Spinal cord (tissue), 10 donors: ENCODE data around the gene EPB41. TPM values are rescaled to one million over a fixed set of nuclear protein-coding genes. Genes with fewer than 3 reads are reported as not detected.
A peak's percentile ranks its signal among the peaks of the same experiment; 100 is the strongest.
"Not testable (repeated sequence)": the region's sequence is repeated elsewhere in the genome, so short reads cannot be mapped to it uniquely, and the experiment has no call there.

ENCODE experiments used
- DNase-seq, 6 donors: peaks; one replicate each; pipeline versions ENCODE4 v3.0.0 to v3.0.0-alpha.2; 2013 to 2015; ENCODE audit warnings: low spot score in 6 of 6, low read depth in 4 of 6
- H3K27ac ChIP-seq: one replicate; pipeline ENCODE4 v1.5.1; 2013; ENCODE audit warnings: low read depth, low read length, control low read depth
- H3K27me3 ChIP-seq: one replicate; pipeline ENCODE4 v1.6.1; 2013; ENCODE audit warnings: low read length; ENCODE audit not compliant: control insufficient read depth, insufficient read depth
- H3K36me3 ChIP-seq: one replicate; pipeline ENCODE4 v1.6.1; 2013; ENCODE audit warnings: low read length; ENCODE audit not compliant: control insufficient read depth, insufficient read depth
- H3K4me1 ChIP-seq: one replicate; pipeline ENCODE4 v1.6.1; 2013; ENCODE audit warnings: low read length; ENCODE audit not compliant: control insufficient read depth, insufficient read depth
- H3K4me3 ChIP-seq: one replicate; pipeline ENCODE4 v1.5.1; 2013; ENCODE audit warnings: low read depth, low read length, control low read depth
- H3K9me3 ChIP-seq: one replicate; pipeline ENCODE4 v1.6.1; 2013; ENCODE audit warnings: low read length; ENCODE audit not compliant: control insufficient read depth, insufficient read depth
- WGBS: methylation state at CpG from one replicate; pipeline ENCODE4 v1.1.5; 2013; ENCODE audit warnings: missing lambda C conversion rate; ENCODE audit not compliant: insufficient coverage; 5-methylcytosine and 5-hydroxymethylcytosine counted together
- polyA plus RNA-seq, 2 donors: library from polyadenylated mRNA; unstranded; fragments of 120-200 nt; gene quantifications; one replicate each; pipeline ENCODE4 v1.2.1, GENCODE V29; 2013; ENCODE audit not compliant: insufficient read length in 2 of 2
- total RNA-seq, 2 donors: library from RNA; depleted of rRNA in 1 of 2; stranded (reverse); fragments of 120-200 nt in 1 of 2; fragments of >200 nt in 1 of 2; gene quantifications; one replicate each; pipeline versions ENCODE4 v1.2.3 to v1.2.4, GENCODE V29; 2013 to 2014
- donor health status: healthy.

The EPB41 gene
- total and polyA plus RNA-seq, 4 donors: 27.8 to 66.9 (median 41.1) TPM

DNA sequence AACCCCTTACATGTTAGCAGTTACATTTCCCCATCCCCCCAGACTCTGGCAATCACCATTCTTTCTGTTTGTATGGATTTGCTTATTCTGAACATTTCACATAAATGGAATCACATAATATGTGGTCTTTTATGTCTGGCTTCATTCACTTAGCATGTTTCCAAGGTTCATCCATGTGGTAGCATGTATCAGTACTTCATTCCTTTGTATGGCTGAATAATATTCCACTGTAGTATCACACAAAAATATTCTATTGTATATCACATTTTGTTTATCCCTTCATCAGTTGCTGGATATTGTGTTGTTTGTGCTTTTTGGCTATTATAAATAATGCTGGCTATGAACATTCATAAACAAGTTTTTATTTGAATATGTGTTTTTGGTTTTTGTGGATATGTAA lies 22.2 kb downstream of the EPB41 start:
- Histone ChIP-seq H3K36me3 (no peaks in the 10 kb centered on the region), H3K4me1 (no peaks in the 10 kb centered on the region), H3K27ac (no peak overlapping the region), H3K9me3 (no peaks in the 10 kb centered on the region), H3K27me3 (no peaks in the 10 kb centered on the region), H3K4me3 (no peak overlapping the region)
- DNase-seq: no peak

DNA sequence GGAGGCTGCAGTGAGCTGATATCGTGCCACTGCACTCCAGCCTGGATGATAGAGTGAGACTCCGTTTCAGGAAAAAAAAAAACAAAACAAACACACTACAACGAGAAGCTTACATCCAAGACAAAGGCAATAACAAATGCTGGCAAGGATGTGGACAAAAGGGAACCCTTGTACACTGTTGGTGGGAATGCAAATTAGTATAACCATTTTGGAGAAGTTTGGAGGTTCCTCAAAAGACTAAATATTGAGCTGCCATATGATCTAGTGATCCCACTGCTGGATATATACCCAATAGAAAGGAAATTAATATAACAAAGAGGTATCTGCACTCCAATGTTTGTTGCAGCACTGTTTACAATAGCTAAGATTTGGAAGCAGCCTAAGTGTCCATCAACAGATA lies 29.2 kb downstream of the EPB41 start:
- DNase-seq, H3K27ac ChIP-seq, H3K4me1 ChIP-seq, H3K36me3 ChIP-seq, H3K27me3 ChIP-seq, H3K4me3 ChIP-seq, H3K9me3 ChIP-seq: not testable (repeated sequence)
- no CpG with 5 or more reads among the region's 3 CpGs for WGBS

DNA sequence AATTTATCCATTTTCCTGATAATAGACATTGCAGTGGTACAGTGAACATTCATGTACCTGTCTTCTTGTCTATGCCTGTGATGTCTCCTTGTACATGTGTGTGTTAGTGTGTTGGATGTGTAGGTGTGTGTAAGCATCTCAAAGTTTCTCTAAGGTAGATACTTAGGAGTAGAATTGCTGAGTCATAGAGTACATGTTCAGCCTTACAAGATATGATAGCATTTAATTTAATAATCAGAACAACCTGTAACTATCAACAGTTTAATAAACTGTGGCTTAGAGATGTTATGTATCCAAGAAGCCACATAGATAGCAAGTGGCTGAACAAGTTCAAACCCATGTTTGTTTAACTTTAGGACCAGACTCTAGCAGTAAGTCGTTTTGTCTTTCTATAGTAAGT lies 35.6 kb downstream of the EPB41 start:
- H3K9me3 ChIP-seq: no peaks in the 10 kb centered on the region
- no peak for DNase-seq
- no peaks in the 10 kb centered on the region for H3K27me3 ChIP-seq
- H3K4me1 ChIP-seq: no peaks in the 10 kb centered on the region
- H3K27ac ChIP-seq: no peak overlapping the region
- H3K36me3 ChIP-seq: no peaks in the 10 kb centered on the region
- H3K4me3 ChIP-seq: no peak overlapping the region
- no CpG with 5 or more reads among the region's 1 CpG for WGBS

DNA sequence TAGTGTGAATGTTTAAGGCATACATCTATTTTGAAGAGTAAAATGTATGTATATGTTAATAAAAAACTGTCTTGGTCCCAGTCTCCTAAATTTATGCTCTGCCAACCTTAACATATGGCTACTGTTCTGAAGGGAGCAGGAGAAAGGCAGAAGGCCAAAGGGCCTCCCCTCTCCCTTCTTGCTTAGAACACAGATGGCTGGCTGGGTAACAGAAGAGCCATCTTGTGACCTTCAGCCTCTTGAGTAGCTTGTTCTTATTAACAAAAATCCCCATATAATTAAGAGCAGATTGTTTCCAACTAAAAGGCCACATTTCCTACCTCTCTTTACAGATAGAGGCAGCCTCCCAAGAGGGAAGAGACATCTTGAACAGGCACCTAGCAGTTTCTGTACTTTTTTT lies 36.1 kb downstream of the EPB41 start:
- Histone ChIP-seq H3K27ac (no peak overlapping the region), H3K9me3 (no peaks in the 10 kb centered on the region), H3K4me1 (no peaks in the 10 kb centered on the region), H3K4me3 (no peak overlapping the region), H3K36me3 (no peaks in the 10 kb centered on the region), H3K27me3 (no peaks in the 10 kb centered on the region)
- DNase-seq: peak in 1 of 6 donors; percentile 26

DNA sequence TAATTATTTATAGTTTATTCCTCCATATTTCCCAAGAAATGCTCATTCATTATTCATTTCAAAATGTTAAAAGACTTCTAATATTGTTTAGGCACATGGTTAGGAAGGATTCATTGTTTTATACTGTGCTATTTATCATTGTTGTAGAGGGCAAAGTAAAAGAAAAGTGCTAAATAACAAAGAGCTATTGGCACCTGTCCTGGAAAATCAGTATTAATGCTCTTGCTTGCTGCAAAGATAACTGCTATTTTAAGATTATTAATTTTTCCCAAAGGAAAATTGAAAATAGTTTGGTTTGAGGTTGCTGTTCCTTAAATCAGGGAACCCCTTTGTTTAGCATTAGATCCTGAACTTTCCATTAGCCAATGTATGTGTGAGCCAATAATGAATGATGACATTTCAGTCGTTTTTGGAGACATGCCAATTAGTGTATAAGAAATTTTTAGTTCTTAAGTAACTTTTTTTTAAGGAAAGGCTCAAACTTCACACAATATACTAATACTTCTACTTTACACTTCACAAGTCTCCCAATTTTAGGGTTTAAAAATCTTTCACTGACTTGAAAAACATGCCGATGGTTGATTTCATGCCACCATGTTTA lies 39.9 kb downstream of the EPB41 start:
- Histone ChIP-seq H3K27ac (no peak overlapping the region), H3K9me3 (no peaks in the 10 kb centered on the region), H3K27me3 (no peaks in the 10 kb centered on the region), H3K4me3 (no peak overlapping the region), H3K4me1 (no peaks in the 10 kb centered on the region), H3K36me3 (no peaks in the 10 kb centered on the region)
- no CpG with 5 or more reads among the region's 2 CpGs for WGBS
- no peak for DNase-seq

DNA sequence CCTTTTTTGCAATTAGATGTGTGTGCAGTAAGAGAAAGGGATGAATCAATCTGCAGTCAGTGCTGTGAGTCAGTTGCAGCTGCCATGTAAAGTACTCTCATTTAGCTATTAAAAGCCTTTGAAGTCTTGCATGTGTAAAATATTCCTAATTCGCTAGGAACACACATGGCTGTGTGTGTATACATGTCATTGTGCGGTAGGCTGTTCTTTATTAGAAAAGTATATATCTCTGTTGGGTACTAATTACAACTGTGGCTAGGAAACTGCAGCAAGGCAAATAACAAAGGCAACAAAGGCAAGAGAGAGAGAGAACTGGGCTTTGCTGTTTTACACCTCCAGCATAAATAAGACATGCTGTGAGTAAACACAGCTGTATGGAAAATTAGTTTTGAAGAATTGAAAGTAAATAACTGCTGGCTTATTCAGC lies 41.7 kb downstream of the EPB41 start:
- Histone ChIP-seq H3K4me3 (no peak overlapping the region), H3K9me3 (no peaks in the 10 kb centered on the region), H3K27me3 (no peaks in the 10 kb centered on the region), H3K36me3 (no peaks in the 10 kb centered on the region), H3K27ac (no peak overlapping the region), H3K4me1 (no peaks in the 10 kb centered on the region)
- peak in 4 of 6 donors; percentile 5 to 76 (median 38) for DNase-seq
- no CpG with 5 or more reads among the region's 2 CpGs for WGBS

DNA sequence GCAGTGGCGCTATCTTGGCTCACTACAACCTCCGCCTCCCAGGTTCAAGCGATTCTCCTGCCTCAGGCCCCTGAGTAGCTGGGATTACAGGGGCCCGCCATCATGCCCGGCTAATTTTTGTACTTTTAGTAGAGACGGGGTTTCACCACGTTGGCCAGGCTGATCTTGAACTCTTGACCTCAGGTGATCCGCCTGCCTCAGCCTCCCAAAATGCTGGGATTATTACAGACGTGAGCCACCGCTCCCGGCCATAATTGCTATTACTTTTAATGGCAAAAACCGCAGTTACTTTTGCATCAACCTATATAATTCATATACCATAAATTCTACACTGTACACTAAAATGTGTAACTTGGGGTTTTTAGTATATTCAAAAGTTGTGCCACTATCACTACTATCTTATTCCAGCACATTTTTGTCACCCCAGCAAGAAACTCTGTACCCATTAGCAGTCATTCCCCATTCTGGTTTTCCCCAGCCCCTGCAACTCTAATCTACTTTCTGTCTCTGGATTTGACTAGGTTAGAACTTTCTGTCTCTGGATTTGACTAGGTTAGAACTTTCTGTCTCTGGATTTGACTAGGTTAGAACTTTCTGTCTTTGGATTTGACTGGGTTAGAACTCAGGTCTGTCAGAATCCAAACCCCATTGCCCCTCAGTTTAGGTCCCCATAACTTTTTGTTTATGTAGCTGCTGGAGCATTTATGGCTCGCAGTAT lies 47.9 kb downstream of the EPB41 start:
- not testable (repeated sequence) for H3K27me3 ChIP-seq, H3K9me3 ChIP-seq, H3K4me3 ChIP-seq, DNase-seq, H3K4me1 ChIP-seq, H3K36me3 ChIP-seq, H3K27ac ChIP-seq
- 92% methylated on average over 8 of the region's 13 CpGs for WGBS

DNA sequence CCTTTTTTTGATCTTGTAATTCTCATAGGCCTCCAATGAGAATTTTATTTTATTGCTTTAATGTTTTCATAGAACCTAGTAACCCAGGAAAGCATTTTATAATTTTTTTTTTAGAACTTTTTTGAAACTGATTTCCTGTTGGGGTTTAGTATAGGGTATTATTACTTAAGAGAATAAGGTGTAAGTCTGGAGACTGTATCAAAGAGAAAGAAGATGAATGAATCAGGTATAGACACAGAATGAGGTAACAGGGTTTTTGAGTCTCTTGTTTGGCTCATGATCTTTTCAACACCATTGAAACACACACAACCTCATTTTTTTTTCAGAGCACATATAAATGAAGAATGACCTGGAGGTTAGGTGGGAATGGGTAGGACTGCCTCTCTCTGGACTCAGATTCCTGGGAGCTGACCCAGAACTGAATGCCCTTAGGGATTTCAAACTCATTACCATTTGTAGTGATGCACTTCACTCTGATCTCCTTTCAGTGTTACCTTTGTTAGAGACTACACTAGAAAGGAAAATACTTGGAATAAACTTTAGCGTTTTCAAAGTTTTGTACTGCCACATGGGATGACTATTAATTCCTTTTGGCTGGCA lies 51.0 kb downstream of the EPB41 start:
- Histone ChIP-seq H3K36me3 (no peaks in the 10 kb centered on the region), H3K27me3 (no peaks in the 10 kb centered on the region), H3K9me3 (no peaks in the 10 kb centered on the region), H3K4me1 (no peaks in the 10 kb centered on the region), H3K4me3 (no peak overlapping the region), H3K27ac (no peak overlapping the region)
- no peak for DNase-seq
- no CpG with 5 or more reads among the region's 1 CpG for WGBS

DNA sequence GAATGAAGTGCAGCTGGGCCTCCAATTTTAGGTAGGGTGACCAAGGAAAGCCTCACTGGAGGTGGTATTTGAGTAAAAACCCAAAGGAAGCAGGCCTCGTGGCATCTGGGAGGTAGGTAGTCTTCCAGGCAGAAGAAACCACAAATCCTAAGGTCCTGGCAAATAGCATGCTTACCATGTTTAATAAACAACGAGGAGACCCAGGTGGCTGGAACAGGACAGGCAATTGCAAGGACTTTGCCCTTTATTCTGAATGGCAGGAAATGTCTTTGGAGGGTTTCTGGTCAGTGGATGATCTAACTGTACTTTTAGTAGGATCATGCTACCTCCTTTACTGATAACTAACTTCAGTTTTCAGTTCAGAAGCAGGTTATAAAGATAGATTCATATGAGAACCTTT lies 52.2 kb downstream of the EPB41 start:
- no peaks in the 10 kb centered on the region for H3K4me1 ChIP-seq
- no peak for DNase-seq
- 100% methylated on average over 1 of the region's 2 CpGs for WGBS
- no peak overlapping the region for H3K27ac ChIP-seq
- no peaks in the 10 kb centered on the region for H3K9me3 ChIP-seq
- no peak overlapping the region for H3K4me3 ChIP-seq
- no peaks in the 10 kb centered on the region for H3K36me3 ChIP-seq
- no peaks in the 10 kb centered on the region for H3K27me3 ChIP-seq
